ENCODE data around the gene PMEPA1. TPM values are rescaled to one million over a fixed set of nuclear protein-coding genes. Genes with fewer than 3 reads are reported as not detected.

PMEPA1 gene
- total RNA-seq, 1 donor from 2014 or later: 26.9 TPM

GRCh38 chr20:57671072-57671391, 38.8 kb downstream of the PMEPA1 start:
- no peaks in the 10 kb centered on the region for H3K9me3 ChIP-seq
- H3K4me1 ChIP-seq: peaks cover 28% of the 10 kb centered on the region
- no peak overlapping the region for H3K27ac ChIP-seq
- TF ChIP-seq CTCF (IDR thresholded peaks at IDR 0.05): no peak
- H3K36me3 ChIP-seq: no peaks in the 10 kb centered on the region
- no peaks in the 10 kb centered on the region for H3K27me3 ChIP-seq (ENCODE audit: low read depth)
- no peak overlapping the region for H3K4me3 ChIP-seq
- ATAC-seq (no peak), DNase-seq (no peak)
- intact Hi-C loops (cut with DNase I): no loop called here

DNA sequence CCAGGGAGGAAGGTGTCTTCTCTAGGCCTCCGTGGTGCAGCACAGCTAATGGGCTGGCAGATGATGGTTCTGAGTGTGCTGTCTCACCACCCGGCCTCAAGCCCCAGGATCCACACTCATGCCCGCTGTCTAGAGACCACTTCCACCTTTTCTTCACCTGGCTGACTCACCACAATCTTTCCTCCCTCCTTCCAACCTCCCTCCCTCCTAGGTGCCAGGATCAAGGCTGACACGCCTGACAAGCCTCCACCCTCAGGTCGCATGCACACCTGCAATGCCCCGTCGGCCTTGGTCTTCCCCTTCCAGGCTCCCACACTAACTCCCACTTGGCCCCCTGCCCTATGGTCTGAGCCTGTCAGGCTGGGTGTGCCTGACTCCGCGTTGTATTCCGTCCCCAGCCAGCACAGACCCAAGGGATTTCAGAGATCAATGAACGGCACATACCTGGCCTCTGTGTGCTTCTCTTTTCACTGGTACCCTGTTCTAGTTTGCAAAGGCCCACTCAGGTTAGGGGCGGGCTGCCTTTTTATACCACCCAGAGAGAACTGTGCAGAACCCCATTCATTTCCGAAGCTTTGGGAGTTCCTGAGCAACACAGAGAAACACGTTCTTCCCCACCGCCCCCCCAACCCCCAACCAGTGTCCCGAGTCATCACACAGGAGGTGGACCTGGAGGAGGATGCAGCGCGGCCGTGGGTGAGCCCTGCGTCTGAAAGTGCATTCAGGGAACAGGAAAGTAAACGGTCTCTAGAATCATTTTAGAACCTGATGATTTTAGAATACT, 39.3 kb downstream of the PMEPA1 start:
- no peak for ATAC-seq

GRCh38 chr20:57669632-57670031, 40.2 kb downstream of the PMEPA1 start:
- no peaks in the 10 kb centered on the region for H3K9me3 ChIP-seq
- peaks cover 28% of the 10 kb centered on the region for H3K4me1 ChIP-seq
- DNase-seq (no peak), ATAC-seq (no peak)
- H3K36me3 ChIP-seq: no peaks in the 10 kb centered on the region
- no peak overlapping the region for H3K27ac ChIP-seq
- H3K27me3 ChIP-seq (ENCODE audit: low read depth): no peaks in the 10 kb centered on the region
- intact Hi-C loops (cut with DNase I): no loop called here
- H3K4me3 ChIP-seq: no peak overlapping the region
- TF ChIP-seq CTCF (IDR thresholded peaks at IDR 0.05): no peak

More for the DNA sequence above, 39.3 kb downstream of the PMEPA1 start:
- Histone ChIP-seq H3K4me1 (peaks cover 28% of the 10 kb centered on the region), H3K36me3 (no peaks in the 10 kb centered on the region), H3K4me3 (no peak overlapping the region), H3K9me3 (no peaks in the 10 kb centered on the region), H3K27me3 (ENCODE audit: low read depth) (no peaks in the 10 kb centered on the region), H3K27ac (no peak overlapping the region)
- no peak for TF ChIP-seq CTCF (IDR thresholded peaks at IDR 0.05)
- intact Hi-C loops (cut with DNase I): no loop called here
- no peak for DNase-seq

- intact Hi-C loops (cut with DNase I): no loop called here
- Histone ChIP-seq H3K27ac (no peak overlapping the region), H3K9me3 (no peaks in the 10 kb centered on the region), H3K27me3 (ENCODE audit: low read depth) (no peaks in the 10 kb centered on the region), H3K36me3 (no peaks in the 10 kb centered on the region), H3K4me1 (peaks cover 26% of the 10 kb centered on the region), H3K4me3 (no peak overlapping the region)
- TF ChIP-seq CTCF (IDR thresholded peaks at IDR 0.05): no peak
- ATAC-seq: peak; percentile 71 to 77
- peak; percentile 83 for DNase-seq
Observed at GRCh38 chr20:57667924-57668782, 41.7 kb downstream of the PMEPA1 start.

GRCh38 chr20:57667388-57667787, 42.4 kb downstream of the PMEPA1 start:
- H3K27ac ChIP-seq: no peak overlapping the region
- ATAC-seq: no peak
- H3K36me3 ChIP-seq: no peaks in the 10 kb centered on the region
- H3K4me3 ChIP-seq: no peak overlapping the region
- intact Hi-C loops (cut with DNase I): no loop called here
- no peak for TF ChIP-seq CTCF (IDR thresholded peaks at IDR 0.05)
- H3K9me3 ChIP-seq: no peaks in the 10 kb centered on the region
- H3K4me1 ChIP-seq: peaks cover 18% of the 10 kb centered on the region
- no peak for DNase-seq
- H3K27me3 ChIP-seq (ENCODE audit: low read depth): no peaks in the 10 kb centered on the region

Measured in lower lobe of right lung (tissue), 2 donors.